ENCODE measurements around the gene AUTS2. TPM values are rescaled to one million over a fixed set of nuclear protein-coding genes. Genes with fewer than 3 reads are reported as not detected.

AUTS2 gene
- total and polyA plus RNA-seq, 10 of the 15 experiments (the other 5 are each of a cell fraction or from before 2014, with no cell fraction given): 6.4 to 55.6 (median 21.6) TPM

GRCh38 chr7:70259502-70259901 lies 661.2 kb downstream of the AUTS2 start:
- no peak for FAIRE-seq
- 0% methylated on average over 1 of the region's 1 CpG for WGBS (ENCODE audit: insufficient coverage, insufficient replicate concordance, low lambda C conversion rate, missing lambda C conversion rate)
- Histone ChIP-seq H3K27ac (ENCODE audit: control insufficient read depth, insufficient read depth) (no peak overlapping the region), H2AFZ (ENCODE audit: control insufficient read depth, low read depth, low read length) (no peak overlapping the region), H4K20me1 (ENCODE audit: control insufficient read depth, insufficient read depth) (no peaks in the 10 kb centered on the region), H3K9me3 (replicated peaks; ENCODE audit: control insufficient read depth, insufficient read depth, low read length) (no peaks in the 10 kb centered on the region), H3K4me1 (ENCODE audit: control insufficient read depth, insufficient read depth, low read length) (no peaks in the 10 kb centered on the region), H3K9ac (ENCODE audit: control insufficient read depth, insufficient read depth, low read length) (no peak overlapping the region), H3K36me3 (ENCODE audit: control insufficient read depth in 2 of 2, insufficient read depth in 2 of 2, low read length in 1 of 2) (no peaks in the 10 kb centered on the region), H3K27me3 (replicated peaks in 1 of 2; ENCODE audit: control insufficient read depth in 2 of 2, insufficient read depth in 2 of 2, low read length in 1 of 2) (no peaks in the 10 kb centered on the region), H3K79me2 (ENCODE audit: control insufficient read depth, insufficient read depth, low read length) (no peaks in the 10 kb centered on the region), H3K4me2 (ENCODE audit: control insufficient read depth, insufficient read depth) (no peak overlapping the region), H3K4me3 (no peak overlapping the region)
- ChIA-PET CTCF (interaction anchor here (1.0 kb wide), 1 partner anchor 34 kb away, joined by 3 read pairs; no protein-coding TSS in a partner anchor), POLR2A (no interaction called here), SMC1A (ENCODE audit: uncharacterized antibody, unreplicated experiment) (no interaction called here), RAD21 (ENCODE audit: unreplicated experiment) (interaction anchor here (0.6 kb wide), 1 partner anchor 34 kb away, joined by 3 read pairs; no protein-coding TSS in a partner anchor)
- no TSS peak for BruUV-seq (replicated peaks)
- TF ChIP-seq, protein P1, sequence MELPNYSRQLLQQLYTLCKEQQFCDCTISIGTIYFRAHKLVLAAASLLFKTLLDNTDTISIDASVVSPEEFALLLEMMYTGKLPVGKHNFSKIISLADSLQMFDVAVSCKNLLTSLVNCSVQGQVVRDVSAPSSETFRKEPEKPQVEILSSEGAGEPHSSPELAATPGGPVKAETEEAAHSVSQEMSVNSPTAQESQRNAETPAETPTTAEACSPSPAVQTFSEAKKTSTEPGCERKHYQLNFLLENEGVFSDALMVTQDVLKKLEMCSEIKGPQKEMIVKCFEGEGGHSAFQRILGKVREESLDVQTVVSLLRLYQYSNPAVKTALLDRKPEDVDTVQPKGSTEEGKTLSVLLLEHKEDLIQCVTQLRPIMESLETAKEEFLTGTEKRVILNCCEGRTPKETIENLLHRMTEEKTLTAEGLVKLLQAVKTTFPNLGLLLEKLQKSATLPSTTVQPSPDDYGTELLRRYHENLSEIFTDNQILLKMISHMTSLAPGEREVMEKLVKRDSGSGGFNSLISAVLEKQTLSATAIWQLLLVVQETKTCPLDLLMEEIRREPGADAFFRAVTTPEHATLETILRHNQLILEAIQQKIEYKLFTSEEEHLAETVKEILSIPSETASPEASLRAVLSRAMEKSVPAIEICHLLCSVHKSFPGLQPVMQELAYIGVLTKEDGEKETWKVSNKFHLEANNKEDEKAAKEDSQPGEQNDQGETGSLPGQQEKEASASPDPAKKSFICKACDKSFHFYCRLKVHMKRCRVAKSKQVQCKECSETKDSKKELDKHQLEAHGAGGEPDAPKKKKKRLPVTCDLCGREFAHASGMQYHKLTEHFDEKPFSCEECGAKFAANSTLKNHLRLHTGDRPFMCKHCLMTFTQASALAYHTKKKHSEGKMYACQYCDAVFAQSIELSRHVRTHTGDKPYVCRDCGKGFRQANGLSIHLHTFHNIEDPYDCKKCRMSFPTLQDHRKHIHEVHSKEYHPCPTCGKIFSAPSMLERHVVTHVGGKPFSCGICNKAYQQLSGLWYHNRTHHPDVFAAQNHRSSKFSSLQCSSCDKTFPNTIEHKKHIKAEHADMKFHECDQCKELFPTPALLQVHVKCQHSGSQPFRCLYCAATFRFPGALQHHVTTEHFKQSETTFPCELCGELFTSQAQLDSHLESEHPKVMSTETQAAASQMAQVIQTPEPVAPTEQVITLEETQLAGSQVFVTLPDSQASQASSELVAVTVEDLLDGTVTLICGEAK (IDR thresholded peaks at IDR 0.05; ENCODE audit: borderline replicate concordance): no peak
- no peak for TF ChIP-seq NFYA (IDR thresholded peaks at IDR 0.05; ENCODE audit: borderline replicate concordance, low read depth, low read length)
- ATAC-seq: no peak
- in situ Hi-C loops (cut with MboI) (no loop called here), intact Hi-C loops (cut with micrococcal nuclease; ENCODE audit: unreplicated experiment) (no loop called here)
- DNase-seq (ENCODE audit: low read depth, low spot score): no peak

All from GM12878 (cell line).